Spleen (tissue), 11 donors: ENCODE data around the gene IL1RAPL2. TPM values are rescaled to one million over a fixed set of nuclear protein-coding genes. Genes with fewer than 3 reads are reported as not detected.

Experiments
- DNase-seq: peaks from one replicate; pipeline ENCODE4 v3.0.0-alpha.2; 2020
- H3K27ac ChIP-seq, 8 donors: fragments of 200-600 bp; sonication (generic) in 7 of 8; 1 replicate in 4 of 8; 2 replicates in 4 of 8; pipeline versions ENCODE4 v1.5.0 to v1.8.0; 2016 to 2021; ENCODE audit warnings: inconsistent platforms in 4 of 8, mild to moderate bottlenecking in 4 of 8, moderate library complexity in 1 of 8
- H3K27me3 ChIP-seq, 7 donors: fragments of 200-600 bp; sonication (generic) in 6 of 7; replicated peaks in 1 of 7; 1 replicate in 4 of 7; 2 replicates in 3 of 7; pipeline versions ENCODE4 v1.5.0 to v1.8.0; 2016 to 2021; ENCODE audit warnings: inconsistent platforms in 3 of 7, mild to moderate bottlenecking in 1 of 7
- H3K36me3 ChIP-seq, 6 donors: fragments of 200-600 bp; sonication (generic) in 5 of 6; 1 replicate in 4 of 6; 2 replicates in 2 of 6; pipeline versions ENCODE4 v1.5.0 to v1.8.0; 2016 to 2021; ENCODE audit warnings: inconsistent platforms in 2 of 6
- H3K4me1 ChIP-seq, 6 donors: fragments of 200-600 bp; sonication (generic) in 5 of 6; 1 replicate in 3 of 6; 2 replicates in 3 of 6; pipeline versions ENCODE4 v1.5.0 to v1.8.0; 2016 to 2021; ENCODE audit warnings: inconsistent platforms in 3 of 6
- H3K4me3 ChIP-seq, 8 donors: fragments of 200-600 bp; sonication (generic) in 7 of 8; 1 replicate in 4 of 8; 2 replicates in 4 of 8; pipeline versions ENCODE4 v1.5.0 to v1.8.0; 2016 to 2021; ENCODE audit warnings: inconsistent platforms in 4 of 8, mild to moderate bottlenecking in 4 of 8, moderate library complexity in 2 of 8
- H3K9me3 ChIP-seq, 8 donors: fragments of 200-600 bp; sonication (generic) in 7 of 8; 1 replicate in 4 of 8; 2 replicates in 4 of 8; pipeline versions ENCODE4 v1.5.0 to v1.8.0; 2016 to 2021; ENCODE audit warnings: inconsistent platforms in 4 of 8
- CTCF ChIP-seq, 11 experiments: fragments of 200-600 bp in 7 of 11; fragments of 450-650 bp in 4 of 11; sonication (generic) in 4 of 11; IDR thresholded peaks in 8 of 11; conservative IDR thresholded peaks in 3 of 11; 1 replicate in 7 of 11; 2 replicates in 4 of 11; pipeline versions ENCODE4 v1.4.0 to v1.8.0; 2016 to 2021; ENCODE audit warnings: antibody characterized with exemption in 11 of 11, inconsistent platforms in 4 of 11, mild to moderate bottlenecking in 1 of 11
- POLR2A ChIP-seq, 3 donors: fragments of 450-650 bp; IDR thresholded peaks; one replicate each; pipeline ENCODE4 v1.5.1; 2017; ENCODE audit warnings: antibody characterized with exemption in 3 of 3, mild to moderate bottlenecking in 1 of 3
- POLR2AphosphoS5 ChIP-seq, 3 donors: sonication (generic); formaldehyde crosslinking; IDR thresholded peaks; one replicate each; pipeline ENCODE4 v1.5.1; 2017; ENCODE audit warnings: antibody characterized with exemption in 3 of 3
- WGBS, 5 donors: extraction: QIAGEN DNeasy Blood & Tissue Kit in 3 of 5; methylation state at CpG; one replicate each; pipeline versions ENCODE4 v1.1.5 to v1.1.7; 2013 to 2018; 5-methylcytosine and 5-hydroxymethylcytosine counted together
- intact Hi-C: fragments of 100-400 bp; cut with DNase I; formaldehyde crosslinking; loops from one replicate; pipeline ENCODE4 v1.15.0; 2023; ENCODE audit warnings: low total_unique reads
- polyA plus RNA-seq, 3 donors: library from polyadenylated mRNA; stranded (reverse); fragments of 200-250 nt; gene quantifications; one replicate each; pipeline ENCODE4 v1.2.1, GENCODE V29; 2013
- total RNA-seq, 7 donors: library from RNA; depleted of rRNA in 3 of 7; stranded (reverse); fragments of >200 nt in 3 of 7; fragmentation: NEBNext Ultra II Directional in 4 of 7; extraction: Animal tissue kit (Norgen Biotek cat#: 25700) in 4 of 7; gene quantifications; one replicate each; pipeline versions ENCODE4 v1.1.0 to v1.2.1, GENCODE V29; 2016 to 2021
- donor health status: healthy with polysubstance abuse.
- donor health status: DM: no; HTN: no; CAD: no; lungs with moderate emphysema.
- donor health status: DM: no; HTN: no; CAD: no.
- donor health status: Bipolar disorder and iron deficiency.
- donor health status: healthy.
- donor health status: DM: no; HTN: no; CAD: no.
- donor health status: DM: yes; HTN: yes; CAD: no.

Gene IL1RAPL2
- total and polyA plus RNA-seq, 10 donors, result not detected

- TF ChIP-seq POLR2A (IDR thresholded peaks at IDR 0.05) (no peak), POLR2AphosphoS5 (IDR thresholded peaks at IDR 0.05) (no peak), CTCF (IDR thresholded peaks at IDR 0.05 in 8 of 11, conservative IDR thresholded peaks at IDR 0.05 in 3 of 11) (no peak)
- DNase-seq, result no peak
- intact Hi-C loops, result no loop called here
- Histone ChIP-seq H3K36me3 (no peaks in the 10 kb centered on the region), H3K4me1 (no peaks in the 10 kb centered on the region), H3K27ac (no peak overlapping the region), H3K9me3 (peaks cover 0 to 29% (median 13%) of the 10 kb centered on the region in 8 donors), H3K4me3 (no peak overlapping the region), H3K27me3 (peaks cover 0 to 6% (median 0%) of the 10 kb centered on the region in 7 donors)
- WGBS, 5 donors, result 83 to 95% (median 94%) methylated on average over 2 to 4 of the region's 4 CpGs
Observed at GRCh38 chrX:104641176-104641575, 75.2 kb downstream of the IL1RAPL2 start.

- TF ChIP-seq CTCF (IDR thresholded peaks at IDR 0.05 in 8 of 11, conservative IDR thresholded peaks at IDR 0.05 in 3 of 11) (no peak), POLR2A (IDR thresholded peaks at IDR 0.05) (no peak), POLR2AphosphoS5 (IDR thresholded peaks at IDR 0.05) (no peak)
- Histone ChIP-seq H3K27ac (no peak overlapping the region), H3K9me3 (no peaks in the 10 kb centered on the region), H3K4me1 (no peaks in the 10 kb centered on the region), H3K4me3 (no peak overlapping the region), H3K27me3 (no peaks in the 10 kb centered on the region), H3K36me3 (no peaks in the 10 kb centered on the region)
- no peak for DNase-seq
- intact Hi-C loops, result no loop called here
- WGBS, 5 donors, result 78 to 96% (median 83%) methylated on average over 4 to 5 of the region's 5 CpGs
Observed at GRCh38 chrX:104647084-104647483, 81.1 kb downstream of the IL1RAPL2 start.

- Histone ChIP-seq H3K9me3 (no peaks in the 10 kb centered on the region), H3K4me1 (no peaks in the 10 kb centered on the region), H3K36me3 (no peaks in the 10 kb centered on the region), H3K4me3 (no peak overlapping the region), H3K27me3 (peaks cover 0 to 4% (median 0%) of the 10 kb centered on the region in 7 donors), H3K27ac (no peak overlapping the region)
- TF ChIP-seq POLR2AphosphoS5 (IDR thresholded peaks at IDR 0.05), result no peak
- TF ChIP-seq CTCF (IDR thresholded peaks at IDR 0.05 in 8 of 11, conservative IDR thresholded peaks at IDR 0.05 in 3 of 11), result no peak
- TF ChIP-seq POLR2A (IDR thresholded peaks at IDR 0.05), result no peak
- 29 to 44% (median 34%) methylated on average over 3 of the region's 3 CpGs for WGBS, 5 donors
- intact Hi-C loops, result no loop called here
- DNase-seq, result no peak
Observed at GRCh38 chrX:104659005-104659744, 93.2 kb downstream of the IL1RAPL2 start.

GRCh38 chrX:104660092-104660491, 94.1 kb downstream of the IL1RAPL2 start:
- Histone ChIP-seq H3K4me1 (no peaks in the 10 kb centered on the region), H3K27me3 (peaks cover 0 to 5% (median 0%) of the 10 kb centered on the region in 7 donors), H3K4me3 (no peak overlapping the region), H3K9me3 (no peaks in the 10 kb centered on the region), H3K36me3 (no peaks in the 10 kb centered on the region), H3K27ac (no peak overlapping the region)
- TF ChIP-seq POLR2A (IDR thresholded peaks at IDR 0.05) (no peak), POLR2AphosphoS5 (IDR thresholded peaks at IDR 0.05) (no peak), CTCF (IDR thresholded peaks at IDR 0.05 in 8 of 11, conservative IDR thresholded peaks at IDR 0.05 in 3 of 11) (no peak)
- DNase-seq, result no peak
- intact Hi-C loops, result no loop called here
- 79 to 94% (median 82%) methylated on average over 3 of the region's 3 CpGs for WGBS, 5 donors
